ENCODE measurements around the gene UBE2E2. TPM values are rescaled to one million over a fixed set of nuclear protein-coding genes. Genes with fewer than 3 reads are reported as not detected.

The UBE2E2 gene
- total RNA-seq, 1 donor from 2014 or later: 2.0 TPM

DNA sequence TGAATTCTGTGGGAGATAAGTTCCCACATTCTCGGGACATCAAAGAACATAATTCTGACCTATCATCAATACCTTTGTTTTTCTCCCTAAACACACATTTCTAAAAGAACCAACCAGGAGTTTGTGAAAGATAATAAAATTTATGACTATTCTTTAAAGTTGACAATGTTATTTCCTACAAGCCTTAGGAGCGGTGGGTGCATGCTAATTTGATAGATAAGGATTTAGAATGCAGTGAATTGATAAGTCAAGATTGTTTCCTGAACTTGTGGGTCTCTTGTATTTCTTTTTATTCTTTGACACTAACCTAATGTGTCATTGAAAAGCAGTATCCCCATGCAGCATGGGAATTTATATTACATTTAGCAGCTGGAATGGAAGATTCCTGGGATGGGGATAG, 10.3 kb upstream of the UBE2E2 start:
- intact Hi-C loops (cut with micrococcal nuclease): no loop called here

- intact Hi-C loops (cut with micrococcal nuclease): no loop called here
Observed at GRCh38 chr3:23193831-23194230, 9.3 kb upstream of the UBE2E2 start.

DNA sequence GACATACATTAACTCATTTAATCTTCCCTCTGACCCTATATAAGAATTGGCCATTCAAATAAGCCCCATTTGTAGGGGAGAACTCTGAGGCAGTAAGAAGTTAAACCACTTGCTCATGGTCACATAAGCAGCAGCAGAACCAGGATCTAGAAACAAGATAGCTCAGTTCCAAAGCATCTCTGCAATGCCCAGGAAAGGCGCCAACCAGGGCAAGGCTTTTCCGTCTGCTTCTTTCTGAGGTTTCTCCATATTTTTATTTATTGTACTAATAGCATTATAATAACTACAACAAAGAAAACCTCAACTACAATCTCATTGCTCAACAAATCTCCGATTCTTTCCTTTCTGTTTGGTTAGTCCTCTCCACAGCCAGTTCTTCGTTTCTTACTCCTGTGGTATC, 4.3 kb upstream of the UBE2E2 start:
- intact Hi-C loops (cut with micrococcal nuclease): no loop called here

DNA sequence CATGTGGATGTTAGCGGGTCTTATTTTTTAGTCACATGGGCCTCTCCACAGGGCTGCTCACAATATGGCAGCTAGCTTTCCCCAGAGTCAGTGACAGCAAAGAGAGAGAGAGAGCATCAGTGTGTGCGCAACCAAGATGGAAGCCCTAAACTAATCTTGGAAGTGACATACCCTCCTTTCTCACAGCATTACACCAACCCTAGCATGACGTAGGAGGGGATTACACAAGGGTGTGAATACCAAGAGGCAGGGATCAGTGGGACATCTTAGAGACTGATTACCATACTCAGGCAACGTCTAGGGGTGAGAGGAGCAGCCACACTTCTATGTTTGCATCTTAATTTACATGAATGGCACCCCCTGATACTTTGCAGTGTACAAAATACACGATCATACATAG, 3.5 kb upstream of the UBE2E2 start:
- intact Hi-C loops (cut with micrococcal nuclease): loop anchor here (5.0 kb wide), 1 partner anchor 608 kb away; the partner anchor contains the start of gene UBE2E1

DNA sequence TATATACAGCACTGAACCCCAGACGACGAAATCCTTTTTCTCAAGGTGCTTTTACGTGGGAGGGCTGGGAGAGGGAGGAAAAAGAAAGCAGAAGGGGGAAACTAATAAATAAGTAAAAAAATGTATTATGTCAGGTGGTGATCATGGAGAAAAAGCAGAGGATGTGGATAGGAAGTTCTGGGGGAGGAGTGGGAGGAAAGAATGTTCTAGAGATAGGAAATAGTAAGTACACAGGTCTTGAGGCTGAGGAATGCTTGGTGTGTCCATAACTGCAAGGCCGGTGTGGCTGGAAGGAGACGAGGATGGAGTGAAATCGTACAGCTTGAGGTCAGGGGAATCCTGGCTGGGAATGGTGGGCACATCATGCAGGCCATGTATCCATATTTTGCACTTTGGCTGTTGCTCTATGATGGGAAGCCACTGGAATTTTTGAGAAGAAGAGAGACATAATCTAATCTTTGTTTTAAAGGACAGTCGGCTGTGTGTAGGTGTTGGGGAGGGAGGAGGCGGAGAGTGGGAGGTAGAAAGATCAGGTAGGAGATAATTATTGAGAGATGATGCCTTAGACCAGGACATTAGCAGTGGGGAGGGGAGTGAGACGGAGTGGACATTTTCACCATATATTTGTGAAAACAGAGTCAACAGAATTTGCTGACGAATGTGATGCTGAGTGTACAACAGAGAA, 1.8 kb upstream of the UBE2E2 start:
- intact Hi-C loops (cut with micrococcal nuclease): loop anchor here (5.0 kb wide), 1 partner anchor 606 kb away; the partner anchor contains the start of gene UBE2E1

DNA sequence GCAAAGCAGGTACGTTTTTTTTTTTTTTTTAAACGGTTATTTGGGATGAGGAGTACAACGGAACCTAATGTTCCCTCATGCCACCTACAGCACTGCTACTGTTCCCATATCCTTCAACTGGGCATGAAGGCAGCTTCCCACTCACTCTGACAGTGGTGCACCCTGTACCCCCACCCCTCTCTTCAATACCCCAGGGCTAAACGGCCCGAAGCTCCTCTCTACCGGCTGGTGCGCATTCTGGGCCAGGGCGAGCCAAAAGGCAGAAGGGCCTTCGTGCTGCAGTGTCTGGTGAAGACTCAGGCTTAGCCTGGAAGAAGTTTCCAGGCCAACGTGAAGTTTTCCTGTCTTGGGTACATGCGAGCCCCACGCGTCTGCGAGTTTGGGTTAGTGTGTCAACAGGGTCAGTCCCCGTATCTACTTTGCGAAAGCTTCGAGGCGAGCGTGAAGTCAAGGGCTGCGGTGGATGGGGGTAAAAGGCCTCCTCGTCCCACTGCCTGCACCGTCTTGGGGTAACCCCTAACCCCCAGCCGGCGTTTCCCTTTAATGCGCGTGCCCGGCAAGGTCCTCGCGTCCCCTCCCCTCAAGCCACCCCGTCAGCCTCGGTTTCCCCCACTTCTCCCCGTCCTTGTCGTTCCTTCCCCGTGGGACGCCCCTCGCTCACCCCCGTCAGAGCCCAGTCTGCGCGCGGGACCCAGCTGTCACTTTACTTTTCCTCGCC, 765 bp upstream of the UBE2E2 start:
- intact Hi-C loops (cut with micrococcal nuclease): loop anchor here (2.0 to 5.0 kb wide), 2 partner anchors 605 to 742 kb away; partner anchors contain the start of genes NR1D2 and UBE2E1

GRCh38 chr3:23203708-23204330, 692 bp downstream of the UBE2E2 start:
- intact Hi-C loops (cut with micrococcal nuclease): loop anchor here (2.0 to 5.0 kb wide), 2 partner anchors 603 to 741 kb away; partner anchors contain the start of genes NR1D2 and UBE2E1

GRCh38 chr3:23206366-23206765, 3.2 kb downstream of the UBE2E2 start:
- intact Hi-C loops (cut with micrococcal nuclease): no loop called here

- intact Hi-C loops (cut with micrococcal nuclease): no loop called here
Observed at GRCh38 chr3:23209103-23209502, 6.0 kb downstream of the UBE2E2 start.

GRCh38 chr3:23209747-23210487, 6.8 kb downstream of the UBE2E2 start:
- intact Hi-C loops (cut with micrococcal nuclease): no loop called here

- intact Hi-C loops (cut with micrococcal nuclease): no loop called here
Observed at GRCh38 chr3:23213813-23214212, 10.7 kb downstream of the UBE2E2 start.

DNA sequence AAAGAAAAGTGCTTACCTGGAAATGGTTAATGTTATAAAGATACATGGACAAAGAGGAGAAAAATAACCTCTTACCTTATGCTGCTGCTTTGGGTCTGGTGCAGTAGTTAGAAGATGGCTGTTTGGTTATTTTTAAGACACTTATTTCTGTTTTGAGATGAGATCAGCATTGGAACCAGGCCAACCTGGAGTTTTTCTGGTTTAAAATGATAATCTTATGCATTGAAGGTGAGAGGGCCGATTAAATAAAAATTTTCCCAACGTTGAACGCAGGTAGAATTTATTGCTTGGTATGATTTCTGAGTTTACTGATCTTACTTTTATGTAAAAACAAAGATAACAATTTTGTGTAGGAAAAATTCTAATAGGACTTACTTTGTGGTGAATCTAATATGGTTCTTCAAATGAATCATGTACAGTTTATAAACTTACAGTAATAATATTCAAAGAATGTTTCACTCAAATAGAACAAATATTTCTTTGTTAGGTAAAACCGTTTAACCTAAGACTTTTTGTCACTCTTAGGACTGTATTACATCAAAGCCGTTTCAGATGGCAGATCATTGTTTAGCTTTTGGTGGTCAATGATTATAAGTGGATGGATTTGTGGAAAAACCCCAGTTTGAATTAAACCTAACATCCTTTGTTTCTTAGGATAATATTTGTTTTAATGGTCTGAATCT, 14.9 kb downstream of the UBE2E2 start:
- intact Hi-C loops (cut with micrococcal nuclease): no loop called here

GRCh38 chr3:23219117-23219516, 16.0 kb downstream of the UBE2E2 start:
- intact Hi-C loops (cut with micrococcal nuclease): no loop called here

- intact Hi-C loops (cut with micrococcal nuclease): no loop called here
Observed at GRCh38 chr3:23219552-23219951, 16.4 kb downstream of the UBE2E2 start.

DNA sequence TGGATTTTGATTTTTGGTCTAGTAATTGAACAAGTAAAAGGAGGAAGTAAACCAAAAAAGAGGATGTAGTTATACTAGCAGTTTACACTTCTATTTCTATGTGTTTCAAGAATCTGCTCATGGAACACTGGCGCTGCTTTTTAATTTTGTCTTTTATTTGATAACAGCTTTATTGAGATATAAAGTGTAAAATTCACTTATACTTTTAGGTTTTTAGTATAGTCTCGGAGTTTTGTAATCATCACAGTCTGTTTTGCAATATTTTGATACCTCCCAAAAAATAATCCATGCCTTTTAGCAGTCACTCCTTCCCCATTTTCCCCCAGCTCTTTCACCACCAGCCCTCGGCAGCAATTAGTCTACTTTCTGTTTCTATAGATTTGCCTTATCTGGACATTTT, 18.0 kb downstream of the UBE2E2 start:
- intact Hi-C loops (cut with micrococcal nuclease): no loop called here

DNA sequence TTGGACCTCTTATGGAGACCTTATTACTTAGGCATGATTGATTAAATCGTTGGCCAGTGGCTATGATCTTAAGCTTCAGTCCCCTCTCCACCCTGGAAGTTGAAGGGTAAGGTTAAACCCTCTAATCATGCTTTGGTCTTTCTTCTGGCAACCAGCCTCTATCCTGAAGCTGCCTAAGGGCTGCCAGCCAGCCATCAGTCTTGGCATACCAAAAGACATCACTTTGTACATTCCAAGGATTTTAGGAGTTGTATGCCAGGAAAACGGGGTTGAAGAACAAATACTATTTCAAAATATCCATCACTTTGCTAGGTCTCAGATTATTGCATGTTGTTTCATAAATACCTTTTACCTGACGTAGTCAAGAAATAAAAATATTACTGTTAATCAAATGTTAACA, 28.9 kb downstream of the UBE2E2 start:
- intact Hi-C loops (cut with micrococcal nuclease): no loop called here

DNA sequence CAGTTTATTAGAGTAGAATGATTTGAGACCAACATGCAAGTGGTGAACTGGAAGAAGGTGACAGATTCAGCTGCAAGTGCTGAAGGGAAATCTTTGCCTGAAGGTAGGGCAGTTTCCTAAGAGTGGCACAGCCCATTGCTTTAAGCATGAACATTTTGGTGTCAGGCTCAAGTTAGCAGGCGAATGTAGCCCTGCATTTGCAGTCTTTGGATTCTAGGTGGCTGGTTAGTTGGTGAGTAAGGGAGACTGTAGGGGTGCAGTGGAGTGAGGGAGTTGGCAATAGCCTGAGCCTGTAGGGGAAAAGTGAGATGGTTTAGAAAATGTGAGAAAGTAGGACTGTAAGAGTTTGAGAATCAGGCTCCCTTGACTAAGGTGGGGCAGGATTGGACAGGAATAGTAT, 29.7 kb downstream of the UBE2E2 start:
- intact Hi-C loops (cut with micrococcal nuclease): no loop called here

- intact Hi-C loops (cut with micrococcal nuclease): no loop called here
Observed at GRCh38 chr3:23235264-23235663, 32.1 kb downstream of the UBE2E2 start.

DNA sequence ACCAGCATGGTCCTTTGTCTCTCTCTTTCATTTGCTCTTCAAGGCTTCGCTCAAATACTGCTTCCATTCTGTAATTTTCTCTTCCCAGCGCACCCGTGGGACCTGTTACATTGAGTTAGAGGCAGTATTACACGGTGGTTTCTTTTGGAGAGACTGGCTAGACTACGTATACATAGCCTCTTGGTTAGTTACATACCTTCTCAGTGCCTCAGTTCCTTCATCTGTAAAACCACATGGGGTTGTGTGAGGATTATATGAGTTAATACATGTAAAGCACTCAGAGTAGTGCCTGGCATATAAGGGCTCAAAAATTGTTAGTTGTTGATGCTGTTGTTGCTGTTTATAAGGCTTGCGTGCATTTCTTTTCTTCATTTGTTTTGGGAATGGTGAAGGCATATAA, 33.8 kb downstream of the UBE2E2 start:
- intact Hi-C loops (cut with micrococcal nuclease): no loop called here

DNA sequence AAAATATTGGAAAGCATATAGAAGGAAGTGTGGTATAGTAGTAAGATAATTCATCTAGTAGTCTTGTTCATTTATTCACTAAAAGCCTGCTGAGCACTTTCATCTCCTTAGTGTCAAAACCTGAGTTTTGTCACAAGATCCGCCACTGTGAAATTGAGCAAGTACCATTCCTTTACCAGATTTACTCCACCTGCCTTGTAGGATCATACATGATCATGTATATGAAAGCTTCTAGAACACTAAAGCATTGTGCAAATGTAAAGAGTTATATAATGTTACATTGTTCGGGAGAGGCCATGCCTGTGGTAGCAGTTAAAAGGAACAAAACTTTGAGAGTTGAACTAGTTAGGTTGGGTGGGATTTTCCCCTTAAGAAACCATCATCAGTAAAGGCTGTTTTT, 35.0 kb downstream of the UBE2E2 start:
- intact Hi-C loops (cut with micrococcal nuclease): no loop called here

DNA sequence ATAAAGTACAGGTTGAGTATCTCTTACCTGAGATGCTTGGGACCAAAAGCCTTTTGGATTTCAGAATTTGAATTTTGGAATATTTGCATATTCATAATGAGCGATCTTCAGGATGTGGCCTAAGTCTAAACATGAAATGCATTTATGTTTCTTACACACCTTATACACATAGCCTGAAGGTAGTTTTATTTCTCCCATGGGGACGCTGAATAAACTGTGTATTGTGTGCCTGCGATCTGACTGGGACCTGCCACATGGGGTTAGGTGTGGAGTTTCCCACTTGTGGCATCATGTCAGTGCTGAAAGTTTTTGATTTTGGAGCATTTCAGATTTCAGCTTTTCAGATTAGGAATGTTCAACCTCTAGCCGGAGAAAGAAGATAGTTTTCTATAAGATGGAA, 35.5 kb downstream of the UBE2E2 start:
- intact Hi-C loops (cut with micrococcal nuclease): no loop called here
